Activated T-cell treated with anti-CD3 and anti-CD28 coated beads, Interleukin-2, amount 50 U/mL, for 72 hours (primary cell): ENCODE results near the gene TANC1. TPM values are rescaled to one million over a fixed set of nuclear protein-coding genes. Genes with fewer than 3 reads are reported as not detected.

ENCODE experiments used
- ATAC-seq, 2 donors: fragments of 150-1000 bp; cut with Tn5 transposase; replicated peaks in 1 of 2; 2 replicates each; pipeline ENCODE4 v1.10.0; 2021; ENCODE audit warnings: moderate library complexity in 2 of 2, mild to moderate bottlenecking in 1 of 2
- DNase-seq, 2 donors: peaks; one replicate each; pipeline ENCODE4 v3.0.0; 2021 to 2022; ENCODE audit warnings: mixed read lengths in 1 of 2
- H3K27ac Mint-ChIP-seq: one replicate; pipeline ENCODE4 v1.8.0; 2022; ENCODE audit warnings: mild to moderate bottlenecking, moderate library complexity, mixed read lengths
- H3K27me3 Mint-ChIP-seq: one replicate; pipeline ENCODE4 v1.8.0; 2022; ENCODE audit warnings: low read depth, mixed read lengths
- H3K36me3 Mint-ChIP-seq, 2 donors: one replicate each; pipeline ENCODE4 v1.8.0; 2022; ENCODE audit warnings: mixed read lengths in 2 of 2, mild to moderate bottlenecking in 1 of 2; ENCODE audit not compliant: insufficient read depth in 2 of 2
- H3K4me1 Mint-ChIP-seq: one replicate; pipeline ENCODE4 v1.8.0; 2022; ENCODE audit warnings: low read depth, mixed read lengths
- H3K4me3 Mint-ChIP-seq, 2 donors: one replicate each; pipeline ENCODE4 v1.8.0; 2022; ENCODE audit warnings: mild to moderate bottlenecking in 2 of 2, mixed read lengths in 2 of 2, moderate library complexity in 2 of 2
- H3K9me3 Mint-ChIP-seq, 2 donors: one replicate each; pipeline ENCODE4 v1.8.0; 2022; ENCODE audit warnings: mixed read lengths in 2 of 2
- total RNA-seq, 2 donors: library from RNA; stranded (reverse); gene quantifications; one replicate each; pipeline ENCODE4 v1.2.3, GENCODE V29; 2022

Gene TANC1
- total RNA-seq, 2 donors from 2014 or later = 0.35 to 1.6 TPM

- Mint-ChIP-seq H3K9me3 (no peaks in the 10 kb centered on the region), H3K4me1 (peaks cover 10% of the 10 kb centered on the region), H3K4me3 (peak overlapping the region in 1 of 2 donors; percentile 34), H3K27me3 (no peaks in the 10 kb centered on the region), H3K36me3 (no peaks in the 10 kb centered on the region), H3K27ac (no peak overlapping the region)
- ATAC-seq (peak; percentile 23 to 50), DNase-seq (no peak)
Measured at GRCh38 chr2:159146996-159147666, 178.7 kb downstream of the TANC1 start.

- no peak overlapping the region for H3K27ac Mint-ChIP-seq
- H3K27me3 Mint-ChIP-seq = no peaks in the 10 kb centered on the region
- no peaks in the 10 kb centered on the region for H3K36me3 Mint-ChIP-seq
- peak overlapping the region in 1 of 2 donors; percentile 34 for H3K4me3 Mint-ChIP-seq
- ATAC-seq (no peak), DNase-seq (no peak)
- no peaks in the 10 kb centered on the region for H3K9me3 Mint-ChIP-seq
- peaks cover 10% of the 10 kb centered on the region for H3K4me1 Mint-ChIP-seq
Measured at GRCh38 chr2:159147690-159148089, 179.2 kb downstream of the TANC1 start.

- DNase-seq = no peak
- Mint-ChIP-seq H3K4me1 (peaks cover 21% of the 10 kb centered on the region), H3K36me3 (no peaks in the 10 kb centered on the region), H3K27ac (no peak overlapping the region), H3K4me3 (no peak overlapping the region), H3K9me3 (no peaks in the 10 kb centered on the region), H3K27me3 (no peaks in the 10 kb centered on the region)
- no peak for ATAC-seq
Measured at GRCh38 chr2:159148901-159149300, 180.5 kb downstream of the TANC1 start.

GRCh38 chr2:159149747-159150146, 181.3 kb downstream of the TANC1 start:
- ATAC-seq (no peak), DNase-seq (no peak)
- Mint-ChIP-seq H3K27ac (no peak overlapping the region), H3K27me3 (no peaks in the 10 kb centered on the region), H3K4me1 (peaks cover 22% of the 10 kb centered on the region), H3K4me3 (no peak overlapping the region), H3K9me3 (no peaks in the 10 kb centered on the region), H3K36me3 (no peaks in the 10 kb centered on the region)

GRCh38 chr2:159150280-159150746, 181.9 kb downstream of the TANC1 start:
- no peaks in the 10 kb centered on the region for H3K27me3 Mint-ChIP-seq
- ATAC-seq (peak; percentile 48 to 51), DNase-seq (no peak)
- no peak overlapping the region for H3K4me3 Mint-ChIP-seq
- no peak overlapping the region for H3K27ac Mint-ChIP-seq
- no peaks in the 10 kb centered on the region for H3K36me3 Mint-ChIP-seq
- H3K4me1 Mint-ChIP-seq = peaks cover 22% of the 10 kb centered on the region
- no peaks in the 10 kb centered on the region for H3K9me3 Mint-ChIP-seq

- no peak overlapping the region for H3K27ac Mint-ChIP-seq
- H3K9me3 Mint-ChIP-seq = no peaks in the 10 kb centered on the region
- DNase-seq = no peak
- H3K27me3 Mint-ChIP-seq = no peaks in the 10 kb centered on the region
- no peak overlapping the region for H3K4me3 Mint-ChIP-seq
- ATAC-seq = no peak
- H3K36me3 Mint-ChIP-seq = no peaks in the 10 kb centered on the region
- peaks cover 24% of the 10 kb centered on the region for H3K4me1 Mint-ChIP-seq
Measured at GRCh38 chr2:159151198-159152127, 183.0 kb downstream of the TANC1 start.

GRCh38 chr2:159152128-159152778, 183.8 kb downstream of the TANC1 start:
- H3K27ac Mint-ChIP-seq = no peak overlapping the region
- H3K27me3 Mint-ChIP-seq = no peaks in the 10 kb centered on the region
- H3K4me3 Mint-ChIP-seq = no peak overlapping the region
- DNase-seq (no peak), ATAC-seq (no peak)
- peaks cover 29% of the 10 kb centered on the region for H3K4me1 Mint-ChIP-seq
- no peaks in the 10 kb centered on the region for H3K9me3 Mint-ChIP-seq
- H3K36me3 Mint-ChIP-seq = no peaks in the 10 kb centered on the region

GRCh38 chr2:159153063-159153462, 184.6 kb downstream of the TANC1 start:
- DNase-seq = no peak
- Mint-ChIP-seq H3K9me3 (no peaks in the 10 kb centered on the region), H3K27ac (no peak overlapping the region), H3K36me3 (no peaks in the 10 kb centered on the region), H3K27me3 (no peaks in the 10 kb centered on the region), H3K4me1 (peaks cover 27% of the 10 kb centered on the region), H3K4me3 (no peak overlapping the region)
- ATAC-seq = no peak

GRCh38 chr2:159153463-159153862, 185.0 kb downstream of the TANC1 start:
- H3K9me3 Mint-ChIP-seq = no peaks in the 10 kb centered on the region
- peaks cover 27% of the 10 kb centered on the region for H3K4me1 Mint-ChIP-seq
- H3K27ac Mint-ChIP-seq = no peak overlapping the region
- H3K36me3 Mint-ChIP-seq = no peaks in the 10 kb centered on the region
- ATAC-seq = no peak
- no peak overlapping the region for H3K4me3 Mint-ChIP-seq
- no peaks in the 10 kb centered on the region for H3K27me3 Mint-ChIP-seq
- no peak for DNase-seq

- peaks cover 27% of the 10 kb centered on the region for H3K4me1 Mint-ChIP-seq
- no peak overlapping the region for H3K4me3 Mint-ChIP-seq
- no peak overlapping the region for H3K27ac Mint-ChIP-seq
- H3K36me3 Mint-ChIP-seq = no peaks in the 10 kb centered on the region
- ATAC-seq = no peak
- no peak for DNase-seq
- H3K27me3 Mint-ChIP-seq = no peaks in the 10 kb centered on the region
- no peaks in the 10 kb centered on the region for H3K9me3 Mint-ChIP-seq
Measured at GRCh38 chr2:159153951-159154350, 185.5 kb downstream of the TANC1 start.

- no peaks in the 10 kb centered on the region for H3K27me3 Mint-ChIP-seq
- ATAC-seq = no peak
- no peak overlapping the region for H3K27ac Mint-ChIP-seq
Measured at GRCh38 chr2:159154366-159154765, 185.9 kb downstream of the TANC1 start.

GRCh38 chr2:159155320-159155719, 186.9 kb downstream of the TANC1 start:
- DNase-seq (no peak), ATAC-seq (no peak)
- peaks cover 27% of the 10 kb centered on the region for H3K4me1 Mint-ChIP-seq
- no peak overlapping the region for H3K27ac Mint-ChIP-seq
- no peaks in the 10 kb centered on the region for H3K9me3 Mint-ChIP-seq
- H3K36me3 Mint-ChIP-seq = no peaks in the 10 kb centered on the region
- H3K4me3 Mint-ChIP-seq = no peak overlapping the region
- no peaks in the 10 kb centered on the region for H3K27me3 Mint-ChIP-seq

More at GRCh38 chr2:159154366-159154765, 185.9 kb downstream of the TANC1 start:
- H3K4me1 Mint-ChIP-seq = peaks cover 27% of the 10 kb centered on the region
- H3K36me3 Mint-ChIP-seq = no peaks in the 10 kb centered on the region
- no peaks in the 10 kb centered on the region for H3K9me3 Mint-ChIP-seq
- no peak overlapping the region for H3K4me3 Mint-ChIP-seq
- no peak for DNase-seq

- no peaks in the 10 kb centered on the region for H3K9me3 Mint-ChIP-seq
- no peak for ATAC-seq
- no peak overlapping the region for H3K27ac Mint-ChIP-seq
- no peak for DNase-seq
- H3K4me1 Mint-ChIP-seq = peaks cover 31% of the 10 kb centered on the region
- H3K36me3 Mint-ChIP-seq = no peaks in the 10 kb centered on the region
- no peaks in the 10 kb centered on the region for H3K27me3 Mint-ChIP-seq
- H3K4me3 Mint-ChIP-seq = no peak overlapping the region
Measured at GRCh38 chr2:159155791-159156190, 187.4 kb downstream of the TANC1 start.
